Skeletal muscle satellite cell (primary cell): ENCODE data around the gene ENDOU.

Experiments used
- H3K27me3 ChIP-seq: 2 replicates; pipeline ENCODE4 v1.7.0; 2013; ENCODE audit warnings: low read length; ENCODE audit not compliant: control insufficient read depth, insufficient read depth
- H3K36me3 ChIP-seq: 2 replicates; pipeline ENCODE4 v1.7.0; 2013; ENCODE audit warnings: mild to moderate bottlenecking, control low read depth, low read length; ENCODE audit not compliant: insufficient read depth
- H3K4me1 ChIP-seq: 2 replicates; pipeline ENCODE4 v1.7.0; 2013; ENCODE audit warnings: low read length; ENCODE audit not compliant: control insufficient read depth, insufficient read depth
- H3K4me2 ChIP-seq: 2 replicates; pipeline ENCODE4 v1.7.0; 2013; ENCODE audit warnings: mild to moderate bottlenecking, low read length
- H3K4me3 ChIP-seq: 2 replicates; pipeline ENCODE4 v1.7.0; 2013; ENCODE audit warnings: low read length
- H3K9ac ChIP-seq: 2 replicates; pipeline ENCODE4 v1.7.0; 2013; ENCODE audit warnings: mild to moderate bottlenecking, low read depth, low read length, moderate library complexity
- H3K9me3 ChIP-seq: replicated peaks from 2 replicates; pipeline ENCODE4 v1.7.0; 2013; ENCODE audit warnings: mild to moderate bottlenecking, control low read depth, low read length

Gene ENDOU

GRCh38 chr12:47767216-47767724 is 42.0 kb upstream of the ENDOU start:
- H3K4me3 ChIP-seq = no peak overlapping the region
- H3K4me2 ChIP-seq = no peak overlapping the region
- no peaks in the 10 kb centered on the region for H3K9me3 ChIP-seq
- H3K27me3 ChIP-seq = no peaks in the 10 kb centered on the region
- no peak overlapping the region for H3K9ac ChIP-seq
- H3K36me3 ChIP-seq = no peaks in the 10 kb centered on the region
- H3K4me1 ChIP-seq = peaks cover 19% of the 10 kb centered on the region

GRCh38 chr12:47766502-47767215 is 41.4 kb upstream of the ENDOU start:
- Histone ChIP-seq H3K9ac (no peak overlapping the region), H3K36me3 (no peaks in the 10 kb centered on the region), H3K4me2 (no peak overlapping the region), H3K27me3 (no peaks in the 10 kb centered on the region), H3K9me3 (no peaks in the 10 kb centered on the region), H3K4me1 (peaks cover 19% of the 10 kb centered on the region), H3K4me3 (no peak overlapping the region)

GRCh38 chr12:47763481-47764346 is 38.4 kb upstream of the ENDOU start:
- Histone ChIP-seq H3K36me3 (no peaks in the 10 kb centered on the region), H3K4me3 (no peak overlapping the region), H3K4me2 (no peak overlapping the region), H3K27me3 (no peaks in the 10 kb centered on the region), H3K9ac (no peak overlapping the region), H3K4me1 (peaks cover 18% of the 10 kb centered on the region), H3K9me3 (no peaks in the 10 kb centered on the region)

- Histone ChIP-seq H3K9me3 (no peaks in the 10 kb centered on the region), H3K36me3 (no peaks in the 10 kb centered on the region), H3K4me1 (peaks cover 18% of the 10 kb centered on the region), H3K4me3 (no peak overlapping the region), H3K27me3 (no peaks in the 10 kb centered on the region), H3K4me2 (no peak overlapping the region), H3K9ac (no peak overlapping the region)
Observed at GRCh38 chr12:47762850-47763465, 37.7 kb upstream of the ENDOU start.

- peak within 1 kb of the TSS; percentile 88 for H3K9ac ChIP-seq
- peak within 1 kb of the TSS; percentile 99 for H3K4me2 ChIP-seq
- peak within 1 kb of the TSS; percentile 86 for H3K4me3 ChIP-seq
- H3K27me3 ChIP-seq = no peaks in the 10 kb centered on the region
- no peaks in the 10 kb centered on the region for H3K36me3 ChIP-seq
- no peaks in the 10 kb centered on the region for H3K9me3 ChIP-seq
- H3K4me1 ChIP-seq = peaks cover 41% of the 10 kb centered on the region
Observed at GRCh38 chr12:47758834-47759690, 33.8 kb upstream of the ENDOU start, which contains the start of gene RAPGEF3. Gene RAPGEF3 (minus strand): TSS chr12:47758880. CDS start chr12:47758556, 324 bp downstream.

- H3K9ac ChIP-seq = peak overlapping the region; percentile 88
- no peaks in the 10 kb centered on the region for H3K36me3 ChIP-seq
- H3K4me2 ChIP-seq = peak overlapping the region; percentile 99
- H3K9me3 ChIP-seq = no peaks in the 10 kb centered on the region
- H3K4me1 ChIP-seq = peaks cover 47% of the 10 kb centered on the region
- peak overlapping the region; percentile 86 for H3K4me3 ChIP-seq
- H3K27me3 ChIP-seq = no peaks in the 10 kb centered on the region
Observed at GRCh38 chr12:47758584-47758833, 33.2 kb upstream of the ENDOU start.

- peaks cover 52% of the 10 kb centered on the region for H3K4me1 ChIP-seq
- no peaks in the 10 kb centered on the region for H3K27me3 ChIP-seq
- no peaks in the 10 kb centered on the region for H3K9me3 ChIP-seq
- H3K36me3 ChIP-seq = no peaks in the 10 kb centered on the region
- peak overlapping the region; percentile 86 for H3K4me3 ChIP-seq
- H3K4me2 ChIP-seq = peak overlapping the region; percentile 99
- H3K9ac ChIP-seq = peak overlapping the region; percentile 88
Observed at GRCh38 chr12:47757840-47758583, 32.7 kb upstream of the ENDOU start.

GRCh38 chr12:47757364-47757839 is 32.1 kb upstream of the ENDOU start:
- Histone ChIP-seq H3K4me1 (peaks cover 58% of the 10 kb centered on the region), H3K36me3 (no peaks in the 10 kb centered on the region), H3K9ac (no peak overlapping the region), H3K9me3 (no peaks in the 10 kb centered on the region), H3K27me3 (no peaks in the 10 kb centered on the region), H3K4me2 (peak overlapping the region; percentile 99), H3K4me3 (no peak overlapping the region)

- H3K4me1 ChIP-seq = peaks cover 65% of the 10 kb centered on the region
- no peaks in the 10 kb centered on the region for H3K9me3 ChIP-seq
- H3K4me2 ChIP-seq = no peak overlapping the region
- no peak overlapping the region for H3K9ac ChIP-seq
- H3K27me3 ChIP-seq = no peaks in the 10 kb centered on the region
- H3K36me3 ChIP-seq = no peaks in the 10 kb centered on the region
- H3K4me3 ChIP-seq = no peak overlapping the region
Observed at GRCh38 chr12:47755655-47756562, 30.6 kb upstream of the ENDOU start.

- Histone ChIP-seq H3K4me2 (no peak overlapping the region), H3K36me3 (no peaks in the 10 kb centered on the region), H3K4me3 (no peak overlapping the region), H3K4me1 (peaks cover 65% of the 10 kb centered on the region), H3K9me3 (no peaks in the 10 kb centered on the region), H3K27me3 (no peaks in the 10 kb centered on the region), H3K9ac (no peak overlapping the region)
Observed at GRCh38 chr12:47754881-47755280, 29.6 kb upstream of the ENDOU start.
